ENCODE results near the gene CSTPP1.
"Not testable (repeated sequence)": the region's sequence is repeated elsewhere in the genome, so short reads cannot be mapped to it uniquely, and the experiment has no call there.

Gene CSTPP1

GRCh38 chr11:46958777-46959176, 22.2 kb downstream of the CSTPP1 start:
- no peak for DNase-seq

GRCh38 chr11:46961041-46961440, 24.5 kb downstream of the CSTPP1 start:
- DNase-seq = no peak

GRCh38 chr11:46961886-46962285, 25.3 kb downstream of the CSTPP1 start:
- not testable (repeated sequence) for DNase-seq

GRCh38 chr11:46963844-46964243, 27.3 kb downstream of the CSTPP1 start:
- no peak for DNase-seq

GRCh38 chr11:46966773-46967172, 30.2 kb downstream of the CSTPP1 start:
- no peak for DNase-seq

- no peak for DNase-seq
Observed at GRCh38 chr11:46967962-46968361, 31.4 kb downstream of the CSTPP1 start.

GRCh38 chr11:46969379-46969778, 32.8 kb downstream of the CSTPP1 start:
- no peak for DNase-seq

GRCh38 chr11:46970913-46971625, 34.5 kb downstream of the CSTPP1 start:
- DNase-seq = no peak

- DNase-seq = no peak
Observed at GRCh38 chr11:46972343-46972742, 35.8 kb downstream of the CSTPP1 start.

- DNase-seq = no peak
Observed at GRCh38 chr11:46972821-46973220, 36.3 kb downstream of the CSTPP1 start.

- DNase-seq = no peak
Observed at GRCh38 chr11:46976182-46976854, 39.8 kb downstream of the CSTPP1 start.

- DNase-seq = no peak
Observed at GRCh38 chr11:46977038-46977813, 40.7 kb downstream of the CSTPP1 start.

- no peak for DNase-seq
Observed at GRCh38 chr11:46978005-46978491, 41.5 kb downstream of the CSTPP1 start.

- DNase-seq = no peak
Observed at GRCh38 chr11:46979358-46979757, 42.8 kb downstream of the CSTPP1 start.

- no peak for DNase-seq
Observed at GRCh38 chr11:46981436-46981835, 44.9 kb downstream of the CSTPP1 start.

GRCh38 chr11:46982797-46983452, 46.4 kb downstream of the CSTPP1 start:
- DNase-seq = no peak

GRCh38 chr11:46983598-46983997, 47.0 kb downstream of the CSTPP1 start:
- no peak for DNase-seq

- DNase-seq = no peak
Observed at GRCh38 chr11:46984548-46984947, 48.0 kb downstream of the CSTPP1 start.

- DNase-seq = no peak
Observed at GRCh38 chr11:46984987-46985386, 48.4 kb downstream of the CSTPP1 start.

- no peak for DNase-seq
Observed at GRCh38 chr11:46987183-46987582, 50.6 kb downstream of the CSTPP1 start.

GRCh38 chr11:46989810-46990487, 53.4 kb downstream of the CSTPP1 start:
- DNase-seq = not testable (repeated sequence)

- no peak for DNase-seq
Observed at GRCh38 chr11:46991391-46991790, 54.8 kb downstream of the CSTPP1 start.
